ENCODE results near the gene CCDC106. TPM values are rescaled to one million over a fixed set of nuclear protein-coding genes. Genes with fewer than 3 reads are reported as not detected.

Gene CCDC106
- total and polyA plus RNA-seq, 2 of the 4 experiments (the other 2 are of a cell fraction) = 2.3 to 13.6 TPM

- peak overlapping the region; percentile 8 for H3K56ac ChIP-seq (ENCODE audit: extremely low read depth, insufficient read depth, low read length)
- no peak overlapping the region for H2BK15ac ChIP-seq (ENCODE audit: low read depth, low read length)
- in situ Hi-C loops (cut with MboI; ENCODE audit: low sequenced_read_pairs) = loop anchor here (25.0 kb wide), 2 partner anchors 355 to 530 kb away; partner anchors contain the start of genes BRSK1, HSPBP1 and PPP1R12C
- ChIA-PET CTCF (interaction anchor here (0.8 kb wide), 1 partner anchor 38 kb away, joined by 4 read pairs; no protein-coding TSS in a partner anchor), POLR2A (ENCODE audit: unreplicated experiment) (no interaction called here)
- peaks cover 16% of the 10 kb centered on the region for H3K36me3 ChIP-seq (ENCODE audit: control insufficient read depth, insufficient read depth, low read length)
- ATAC-seq (ENCODE audit: low read depth) (no peak), DNase-seq (no peak)
- TF ChIP-seq SMC3 (IDR thresholded peaks at IDR 0.05; ENCODE audit: low read depth, low read length) (no peak), BHLHE40 (IDR thresholded peaks at IDR 0.05; ENCODE audit: low read depth, low read length) (0 out of 2 replicates have a peak, but pooled peaks have one; percentile 13), MAZ (IDR thresholded peaks at IDR 0.05; ENCODE audit: borderline replicate concordance, low read depth, low read length) (0 out of 2 replicates have a peak, but pooled peaks have one; percentile 11), CTCF (conservative IDR thresholded peaks at IDR 0.05; ENCODE audit: low read depth, low read length) (no peak)
- 15% methylated on average over 24 of the region's 65 CpGs; no CpG with 5 or more reads in 1 of the 2 experiments for WGBS, 2 experiments (ENCODE audit: extremely low coverage in 2 of 2, insufficient read length in 1 of 2)
- H3K4ac ChIP-seq (ENCODE audit: low read depth, low read length) = peak overlapping the region; percentile 89
- no peak overlapping the region for H3K18ac ChIP-seq (ENCODE audit: low read depth, low read length)
- H3K79me1 ChIP-seq (ENCODE audit: low read depth in 1 of 2, low read length in 2 of 2) = peaks cover 25 to 81% of the 10 kb centered on the region in 2 experiments
- H4K5ac ChIP-seq (ENCODE audit: low read depth, low read length) = peak overlapping the region; percentile 68
- peak overlapping the region; percentile 86 for H2AK9ac ChIP-seq (replicated peaks; ENCODE audit: low read depth, low read length, poor library complexity)
- intact Hi-C loops (cut with micrococcal nuclease) = no loop called here
- H4K8ac ChIP-seq (ENCODE audit: low read depth in 2 of 2, low read length in 2 of 2) = peak overlapping the region; percentile 89 to 96
- no peak overlapping the region for H2BK120ac ChIP-seq (ENCODE audit: low read depth, low read length)
- H3K14ac ChIP-seq (replicated peaks; ENCODE audit: low read depth, low read length) = peak overlapping the region; percentile 98
- H3K4me2 ChIP-seq (ENCODE audit: low read depth, low read length) = peak overlapping the region; percentile 93
- H4K91ac ChIP-seq (ENCODE audit: insufficient read depth, low read depth, low read length) = peak overlapping the region; percentile 60
- H4K20me1 ChIP-seq (ENCODE audit: insufficient read depth, low read length) = no peaks in the 10 kb centered on the region
- dilution Hi-C loops (cut with HindIII; ENCODE audit: low sequenced_read_pairs, unreplicated experiment) = no loop called here
- H2BK20ac ChIP-seq (ENCODE audit: low read depth, low read length) = no peak overlapping the region
- H3K4me3 ChIP-seq (ENCODE audit: insufficient read depth, low read depth, low read length) = peak overlapping the region; percentile 74
- peak overlapping the region; percentile 85 for H2AFZ ChIP-seq (replicated peaks; ENCODE audit: low read length, poor library complexity)
- peak overlapping the region; percentile 75 for H2BK5ac ChIP-seq (ENCODE audit: low read depth, low read length, poor library complexity, severe bottlenecking)
- H3K4me1 ChIP-seq (ENCODE audit: control insufficient read depth, insufficient read depth, low read length) = peaks cover 12% of the 10 kb centered on the region
- no peaks in the 10 kb centered on the region for H3K9me3 ChIP-seq (ENCODE audit: control insufficient read depth, insufficient read depth, low read length)
- H3K9me1 ChIP-seq (ENCODE audit: insufficient read depth, low read length) = peaks cover 3% of the 10 kb centered on the region; the same call in 1 of the 2 replicates
- peak overlapping the region; percentile 93 for H2AK5ac ChIP-seq (ENCODE audit: low read depth, low read length)
- BruUV-seq (replicated peaks) = no TSS peak
- H3K27me3 ChIP-seq (ENCODE audit: control insufficient read depth, insufficient read depth, low read length) = no peaks in the 10 kb centered on the region
- peak overlapping the region; percentile 81 for H3K9ac ChIP-seq (ENCODE audit: low read depth, low read length)
- H3K23ac ChIP-seq (ENCODE audit: low read depth, low read length) = peak overlapping the region; percentile 96
- peak overlapping the region; percentile 76 for H3K27ac ChIP-seq (ENCODE audit: insufficient read depth, low read length)
These were observed 5.6 kb upstream of the CCDC106 start for GRCh38 chr19:55642153-55643002.

Data from IMR-90 (cell line).